Panc1 (cell line): Measurements from ENCODE around the gene LIMK2.

ENCODE experiments used
- CTCF ChIP-seq: fragments of 450-650 bp; IDR thresholded peaks from 2 replicates; pipeline ENCODE4 v1.5.1; 2017; ENCODE audit warnings: mild to moderate bottlenecking
- POLR2AphosphoS5 ChIP-seq: IDR thresholded peaks from 2 replicates; pipeline ENCODE4 v1.6.1; 2012; ENCODE audit warnings: mild to moderate bottlenecking, low read depth, low read length, moderate library complexity
- TCF7L2 ChIP-seq: IDR thresholded peaks from 2 replicates; pipeline ENCODE4 v1.6.1; 2011; ENCODE audit warnings: mild to moderate bottlenecking, low read depth, low read length, inconsistent platforms
- TF ChIP-seq, protein P1 (sequence below), 2 experiments: IDR thresholded peaks; 2 replicates each; pipeline ENCODE4 v1.6.1; 2011 to 2012; ENCODE audit warnings: low read depth in 2 of 2, control low read depth in 1 of 2, low read length in 1 of 2, mild to moderate bottlenecking in 1 of 2, moderate library complexity in 1 of 2; ENCODE audit not compliant: insufficient read depth in 1 of 2

GRCh38 chr22:31302537-31302936 lies 90.4 kb downstream of the LIMK2 start:
- no peak for TF ChIP-seq CTCF
- TF ChIP-seq, protein P1, sequence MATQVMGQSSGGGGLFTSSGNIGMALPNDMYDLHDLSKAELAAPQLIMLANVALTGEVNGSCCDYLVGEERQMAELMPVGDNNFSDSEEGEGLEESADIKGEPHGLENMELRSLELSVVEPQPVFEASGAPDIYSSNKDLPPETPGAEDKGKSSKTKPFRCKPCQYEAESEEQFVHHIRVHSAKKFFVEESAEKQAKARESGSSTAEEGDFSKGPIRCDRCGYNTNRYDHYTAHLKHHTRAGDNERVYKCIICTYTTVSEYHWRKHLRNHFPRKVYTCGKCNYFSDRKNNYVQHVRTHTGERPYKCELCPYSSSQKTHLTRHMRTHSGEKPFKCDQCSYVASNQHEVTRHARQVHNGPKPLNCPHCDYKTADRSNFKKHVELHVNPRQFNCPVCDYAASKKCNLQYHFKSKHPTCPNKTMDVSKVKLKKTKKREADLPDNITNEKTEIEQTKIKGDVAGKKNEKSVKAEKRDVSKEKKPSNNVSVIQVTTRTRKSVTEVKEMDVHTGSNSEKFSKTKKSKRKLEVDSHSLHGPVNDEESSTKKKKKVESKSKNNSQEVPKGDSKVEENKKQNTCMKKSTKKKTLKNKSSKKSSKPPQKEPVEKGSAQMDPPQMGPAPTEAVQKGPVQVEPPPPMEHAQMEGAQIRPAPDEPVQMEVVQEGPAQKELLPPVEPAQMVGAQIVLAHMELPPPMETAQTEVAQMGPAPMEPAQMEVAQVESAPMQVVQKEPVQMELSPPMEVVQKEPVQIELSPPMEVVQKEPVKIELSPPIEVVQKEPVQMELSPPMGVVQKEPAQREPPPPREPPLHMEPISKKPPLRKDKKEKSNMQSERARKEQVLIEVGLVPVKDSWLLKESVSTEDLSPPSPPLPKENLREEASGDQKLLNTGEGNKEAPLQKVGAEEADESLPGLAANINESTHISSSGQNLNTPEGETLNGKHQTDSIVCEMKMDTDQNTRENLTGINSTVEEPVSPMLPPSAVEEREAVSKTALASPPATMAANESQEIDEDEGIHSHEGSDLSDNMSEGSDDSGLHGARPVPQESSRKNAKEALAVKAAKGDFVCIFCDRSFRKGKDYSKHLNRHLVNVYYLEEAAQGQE (IDR thresholded peaks at IDR 0.05; ENCODE audit: insufficient read depth in 1 of 2, low read depth in 2 of 2, low read length in 1 of 2), result no peak
- no peak for TF ChIP-seq POLR2AphosphoS5
- no peak for TF ChIP-seq TCF7L2
